A549 (cell line): Measurements from ENCODE around the gene KCNH4. TPM values are rescaled to one million over a fixed set of nuclear protein-coding genes. Genes with fewer than 3 reads are reported as not detected.

Experiments used
- ATAC-seq, 2 experiments: fragments of 200-7000 bp in 1 of 2; fragments of >200 bp in 1 of 2; cut with Nextera tagmentation in 1 of 2; cut with Tn5 transposase in 1 of 2; 3 replicates each; pipeline versions ENCODE4 v1.8.0 to v1.9.1; 2018 to 2020; ENCODE audit warnings: mild to moderate bottlenecking in 1 of 2, moderate library complexity in 1 of 2
- CTCF ChIA-PET: fragments of 300-600 bp; sonication (Branson Sonifier 250); formaldehyde crosslinking; extraction: SDS; loops from one replicate; lab custom pipeline; 2021; ENCODE audit warnings: antibody characterized with exemption, inconsistent platforms; lab: Yijun Ruan, JAX
- POLR2A ChIA-PET: fragments of 350-600 bp; formaldehyde crosslinking; extraction: SDS; loops from one replicate; lab custom pipeline; 2021; ENCODE audit warnings: antibody characterized with exemption, inconsistent platforms; lab: Yijun Ruan, JAX
- DNase-seq, 2 experiments: peaks; one replicate each; pipeline versions ENCODE4 v3.0.0 to v3.0.0-alpha.2; 2011 to 2016; ENCODE audit warnings: low read depth in 1 of 2, low spot score in 1 of 2
- FAIRE-seq: peaks from 2 replicates; lab custom pipeline; 2011; peaks lifted over from hg19 to GRCh38; lab: Jason Lieb, UNC
- H3K27ac ChIP-seq, 2 experiments: fragments of >200 bp; sonication (Bioruptor Twin); formaldehyde crosslinking; 3 replicates each; pipeline ENCODE4 v1.5.1; 2016 to 2017
- H3K4me1 ChIP-seq: fragments of >200 bp; sonication (Bioruptor Twin); formaldehyde crosslinking; 3 replicates; pipeline ENCODE4 v1.6.1; 2016
- H3K4me2 ChIP-seq: fragments of >200 bp; sonication (Bioruptor Twin); formaldehyde crosslinking; 3 replicates; pipeline ENCODE4 v1.6.1; 2016
- H3K4me3 ChIP-seq: fragments of >200 bp; sonication (Bioruptor Twin); formaldehyde crosslinking; 3 replicates; pipeline ENCODE4 v1.5.1; 2016
- H3K9me3 ChIP-seq: fragments of >200 bp; sonication (Bioruptor Twin); formaldehyde crosslinking; 3 replicates; pipeline ENCODE4 v1.6.1; 2016
- CEBPB ChIP-seq, 2 experiments: fragments of >200 bp in 1 of 2; sonication (Bioruptor Twin) in 1 of 2; formaldehyde crosslinking in 1 of 2; IDR thresholded peaks; 2 replicates each; pipeline ENCODE4 v1.6.1; 2012 to 2016
- CHD2 ChIP-seq: fragments of 150-350 bp; IDR thresholded peaks from 2 replicates; pipeline ENCODE4 v1.6.1; 2014; ENCODE audit warnings: low read length; ENCODE audit not compliant: partially characterized antibody
- CHD4 ChIP-seq: fragments of 200-600 bp; sonication (generic); IDR thresholded peaks from 2 replicates; pipeline ENCODE4 v1.6.1; 2016; ENCODE audit warnings: antibody characterized with exemption, mild to moderate bottlenecking, borderline replicate concordance
- FOSL2 ChIP-seq, 2 experiments: fragments of 450-650 bp in 1 of 2; fragments of >200 bp in 1 of 2; sonication (Bioruptor Twin) in 1 of 2; formaldehyde crosslinking; IDR thresholded peaks; 2 replicates each; pipeline versions ENCODE4 v1.5.0 to v1.6.1; 2016 to 2020; ENCODE audit warnings: mild to moderate bottlenecking in 1 of 2, moderate library complexity in 1 of 2
- GATA3 ChIP-seq: IDR thresholded peaks from 2 replicates; pipeline ENCODE4 v1.6.1; 2012; ENCODE audit warnings: borderline replicate concordance
- HEYL ChIP-seq: fragments of 250-450 bp; sonication (Bioruptor Pico); IDR thresholded peaks from 2 replicates; pipeline ENCODE4 v1.8.0; 2021; ENCODE audit warnings: mild to moderate bottlenecking, moderate library complexity
- JUN ChIP-seq, 2 experiments: fragments of >200 bp; sonication (Bioruptor Twin); formaldehyde crosslinking; IDR thresholded peaks; 2 replicates in 1 of 2; 3 replicates in 1 of 2; pipeline ENCODE4 v1.6.1; 2016 to 2017
- JUNB ChIP-seq: fragments of >200 bp; sonication (Bioruptor Twin); formaldehyde crosslinking; IDR thresholded peaks from 2 replicates; pipeline ENCODE4 v1.6.1; 2016
- NFE2L2 ChIP-seq: fragments of 150-350 bp; conservative IDR thresholded peaks from 2 replicates; pipeline ENCODE4 v1.6.1; 2014; ENCODE audit warnings: low read length
- POLR2A ChIP-seq: IDR thresholded peaks from 2 replicates; pipeline ENCODE4 v1.6.1; 2012; ENCODE audit warnings: mild to moderate bottlenecking, low read length
- POLR2AphosphoS2 ChIP-seq: conservative IDR thresholded peaks from 2 replicates; pipeline ENCODE4 v1.6.1; 2012; ENCODE audit warnings: low read length, improper control_type of control experiment, inconsistent platforms
- RAD21 ChIP-seq, 2 experiments: fragments of >200 bp in 1 of 2; sonication (Bioruptor Twin) in 1 of 2; formaldehyde crosslinking in 1 of 2; IDR thresholded peaks in 1 of 2; conservative IDR thresholded peaks in 1 of 2; 2 replicates in 1 of 2; 3 replicates in 1 of 2; pipeline ENCODE4 v1.6.1; 2012 to 2018; ENCODE audit warnings: inconsistent platforms in 1 of 2
- RNF2 ChIP-seq: fragments of 200-600 bp; sonication (generic); IDR thresholded peaks from 2 replicates; pipeline ENCODE4 v1.6.1; 2016; ENCODE audit warnings: low read depth, mild to moderate bottlenecking, antibody characterized with exemption, moderate library complexity, borderline replicate concordance
- SMC3 ChIP-seq: fragments of >200 bp; sonication (Bioruptor Twin); formaldehyde crosslinking; IDR thresholded peaks from 3 replicates; pipeline ENCODE4 v1.6.1; 2018; ENCODE audit warnings: inconsistent platforms
- USF2 ChIP-seq: fragments of 450-650 bp; IDR thresholded peaks from 2 replicates; pipeline ENCODE4 v1.6.1; 2014; ENCODE audit warnings: antibody characterized with exemption
- WGBS: methylation state at CpG from one replicate; pipeline ENCODE4 v1.1.6; 2017; ENCODE audit errors: missing lambda C conversion rate; 5-methylcytosine and 5-hydroxymethylcytosine counted together
- polyA plus RNA-seq, 4 experiments: library from polyadenylated mRNA; depleted of rRNA in 3 of 4; stranded (reverse); fragments of >200 nt; fragmentation: RNase III in 1 of 4; extraction: RNeasy Plus Mini Kit Qiagen cat#74134 plus additional on column Dnase treatment in 1 of 4; gene quantifications; 2 replicates in 3 of 4; 3 replicates in 1 of 4; pipeline ENCODE4 v1.2.3, GENCODE V29; 2011 to 2017
- TF ChIP-seq, protein P1 (sequence below): fragments of >200 bp; sonication (Bioruptor Twin); formaldehyde crosslinking; IDR thresholded peaks from 3 replicates; pipeline ENCODE4 v1.5.1; 2016
- TF ChIP-seq, protein P2 (sequence below): fragments of >200 bp; sonication (Bioruptor Twin); formaldehyde crosslinking; IDR thresholded peaks from 2 replicates; pipeline ENCODE4 v1.6.1; 2016
- TF ChIP-seq, protein P3 (sequence below): IDR thresholded peaks from 2 replicates; pipeline ENCODE4 v1.6.1; 2012
- TF ChIP-seq, protein P4 (sequence below): fragments of >200 bp; sonication (Bioruptor Twin); formaldehyde crosslinking; IDR thresholded peaks from 3 replicates; pipeline ENCODE4 v1.6.1; 2016
- TF ChIP-seq, protein P5 (sequence below): fragments of 250-450 bp; sonication (Bioruptor Pico); IDR thresholded peaks from 2 replicates; pipeline ENCODE4 v1.5.0; 2021; ENCODE audit warnings: mild to moderate bottlenecking, moderate library complexity, borderline replicate concordance
- TF ChIP-seq, protein P6 (sequence below): fragments of 250-450 bp; sonication (Bioruptor Pico); IDR thresholded peaks from 2 replicates; pipeline ENCODE4 v1.5.0; 2020; ENCODE audit warnings: low read depth, mild to moderate bottlenecking, moderate library complexity

KCNH4 gene
- polyA plus RNA-seq, 2 of the 4 experiments (the other 2 are of a cell fraction): 0.25 to 0.37 TPM

DNA sequence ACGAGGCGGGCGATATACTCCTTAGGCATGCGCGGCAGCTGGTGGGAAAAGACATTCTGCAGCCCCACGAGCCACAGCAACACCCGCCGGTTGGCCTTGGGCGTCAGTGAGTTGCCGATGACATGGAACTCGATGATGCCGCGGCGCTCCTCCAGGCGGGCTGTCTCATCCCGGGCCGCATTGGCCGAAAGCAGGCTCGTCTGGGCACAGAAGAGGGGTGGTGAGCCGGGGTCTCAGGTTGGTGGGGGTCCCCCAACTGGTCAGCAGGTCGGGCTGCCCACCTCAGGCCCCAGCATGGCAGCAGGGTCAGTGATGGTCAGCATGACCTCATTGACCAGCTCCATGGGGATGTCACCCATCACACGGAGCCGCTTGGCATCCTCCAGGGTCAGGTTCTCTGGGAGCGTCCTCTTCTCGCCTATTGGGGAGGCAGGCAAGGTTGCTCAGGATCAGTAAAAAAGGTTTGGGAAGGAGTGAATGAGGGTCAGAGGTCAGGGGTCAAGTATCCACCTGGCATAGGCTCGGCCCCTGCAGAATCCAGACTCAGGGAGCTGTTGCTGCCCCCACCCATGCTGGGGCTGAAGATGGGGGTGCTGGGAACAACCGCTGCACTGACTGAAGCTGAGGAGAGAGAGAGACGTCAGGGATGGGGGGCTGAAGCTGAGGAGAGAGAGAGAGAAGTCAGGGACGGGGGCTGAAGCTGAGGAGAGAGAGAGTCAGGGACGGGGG lies 63.4 kb downstream of the KCNH4 start (continued):
- TF ChIP-seq, protein P1, sequence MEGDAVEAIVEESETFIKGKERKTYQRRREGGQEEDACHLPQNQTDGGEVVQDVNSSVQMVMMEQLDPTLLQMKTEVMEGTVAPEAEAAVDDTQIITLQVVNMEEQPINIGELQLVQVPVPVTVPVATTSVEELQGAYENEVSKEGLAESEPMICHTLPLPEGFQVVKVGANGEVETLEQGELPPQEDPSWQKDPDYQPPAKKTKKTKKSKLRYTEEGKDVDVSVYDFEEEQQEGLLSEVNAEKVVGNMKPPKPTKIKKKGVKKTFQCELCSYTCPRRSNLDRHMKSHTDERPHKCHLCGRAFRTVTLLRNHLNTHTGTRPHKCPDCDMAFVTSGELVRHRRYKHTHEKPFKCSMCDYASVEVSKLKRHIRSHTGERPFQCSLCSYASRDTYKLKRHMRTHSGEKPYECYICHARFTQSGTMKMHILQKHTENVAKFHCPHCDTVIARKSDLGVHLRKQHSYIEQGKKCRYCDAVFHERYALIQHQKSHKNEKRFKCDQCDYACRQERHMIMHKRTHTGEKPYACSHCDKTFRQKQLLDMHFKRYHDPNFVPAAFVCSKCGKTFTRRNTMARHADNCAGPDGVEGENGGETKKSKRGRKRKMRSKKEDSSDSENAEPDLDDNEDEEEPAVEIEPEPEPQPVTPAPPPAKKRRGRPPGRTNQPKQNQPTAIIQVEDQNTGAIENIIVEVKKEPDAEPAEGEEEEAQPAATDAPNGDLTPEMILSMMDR: no peak
- TF ChIP-seq JUNB (no peak), POLR2A (no peak), CHD4 (no peak), RAD21 (conservative IDR thresholded peaks at IDR 0.05 in 1 of 2, IDR thresholded peaks at IDR 0.05 in 1 of 2) (no peak)
- TF ChIP-seq, protein P2, sequence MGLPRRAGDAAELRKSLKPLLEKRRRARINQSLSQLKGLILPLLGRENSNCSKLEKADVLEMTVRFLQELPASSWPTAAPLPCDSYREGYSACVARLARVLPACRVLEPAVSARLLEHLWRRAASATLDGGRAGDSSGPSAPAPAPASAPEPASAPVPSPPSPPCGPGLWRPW: no peak

GRCh38 chr17:42116705-42117396 lies 64.1 kb downstream of the KCNH4 start:
- Histone ChIP-seq H3K4me1 (peaks cover 22% of the 10 kb centered on the region), H3K4me3 (no peak overlapping the region), H3K4me2 (no peak overlapping the region), H3K9me3 (no peaks in the 10 kb centered on the region), H3K27ac (no peak overlapping the region; a peak in 1 of 6 replicates)
- WGBS: 26% methylated on average over 18 of the region's 18 CpGs
- FAIRE-seq (peak; percentile 65), ATAC-seq (peak; percentile 55 to 66), DNase-seq (peak; percentile 86 to 89)
- ChIA-PET CTCF (interaction anchor here (0.6 to 39.5 kb wide), 33 partner anchors 7 to 383 kb away, joined by 3 to 658 read pairs (median 4); partner anchors contain the start of genes CNP, DNAJC7, GHDC and HAP1), POLR2A (interaction anchor here (0.5 kb wide), 1 partner anchor 341 kb away, joined by 4 read pairs; no protein-coding TSS in a partner anchor)
- TF ChIP-seq SMC3 (peak; percentile 91), NFE2L2 (no peak), CEBPB (IDR thresholded peaks at IDR 0.05) (peak in 1 of 2 experiments; percentile 72; a peak in 1 of 4 replicates), RAD21 (conservative IDR thresholded peaks at IDR 0.05 in 1 of 2, IDR thresholded peaks at IDR 0.05 in 1 of 2) (peak; percentile 92 to 94)
- TF ChIP-seq, protein P1: peak; percentile 90
- TF ChIP-seq, protein P3, sequence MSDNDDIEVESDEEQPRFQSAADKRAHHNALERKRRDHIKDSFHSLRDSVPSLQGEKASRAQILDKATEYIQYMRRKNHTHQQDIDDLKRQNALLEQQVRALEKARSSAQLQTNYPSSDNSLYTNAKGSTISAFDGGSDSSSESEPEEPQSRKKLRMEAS: 0 out of 2 replicates have a peak, but pooled peaks have one; percentile 41

DNA sequence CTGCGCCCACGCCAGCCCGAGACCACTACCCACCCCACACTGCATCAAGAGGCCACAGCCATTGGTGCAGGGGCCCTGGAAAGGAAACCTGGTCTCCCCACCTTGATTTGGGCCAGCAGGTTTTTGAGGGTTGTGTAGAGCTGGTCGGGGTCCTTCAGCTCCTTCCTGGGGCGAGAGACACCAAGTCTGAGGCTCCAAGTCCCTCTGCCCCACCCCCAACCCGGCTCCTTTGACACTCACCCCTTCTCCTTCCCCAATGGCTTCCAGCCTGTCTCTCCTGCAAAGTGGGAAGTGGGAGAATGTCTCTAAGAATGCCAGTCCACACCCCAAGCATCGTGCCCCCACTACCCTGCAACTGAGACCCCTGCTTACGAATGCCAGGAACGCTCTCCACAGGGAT lies 66.8 kb downstream of the KCNH4 start:
- no peaks in the 10 kb centered on the region for H3K9me3 ChIP-seq
- POLR2A ChIA-PET: interaction anchor here (0.8 kb wide), 2 partner anchors 94 to 97 kb away, joined by 3 to 4 read pairs; partner anchors contain the start of genes DNAJC7 and NKIRAS2
- no peak overlapping the region for H3K4me3 ChIP-seq
- no peak overlapping the region for H3K4me2 ChIP-seq
- WGBS: 93% methylated on average over 9 of the region's 9 CpGs
- DNase-seq: no peak
- ATAC-seq: no peak
- H3K4me1 ChIP-seq: 0 out of 3 replicates have a peak, but pooled peaks cover 9% of the 10 kb centered on the region
- FAIRE-seq: no peak
- CTCF ChIA-PET: interaction anchor here (0.8 to 39.5 kb wide), 10 partner anchors 12 to 413 kb away, joined by 3 to 658 read pairs (median 24); partner anchors contain the start of genes C17orf113, CNP, DNAJC7 and NKIRAS2
- no peak overlapping the region for H3K27ac ChIP-seq
- no peak for TF ChIP-seq RNF2
- no peak for TF ChIP-seq CHD2
- TF ChIP-seq FOSL2 (IDR thresholded peaks at IDR 0.05): no peak
- TF ChIP-seq FOSL2 (CRISPR knock-in tag; IDR thresholded peaks at IDR 0.05): no peak
- TF ChIP-seq POLR2AphosphoS2: no peak
- no peak for TF ChIP-seq JUN (IDR thresholded peaks at IDR 0.05)
- TF ChIP-seq GATA3: no peak
- TF ChIP-seq HEYL: no peak
- TF ChIP-seq, protein P4, sequence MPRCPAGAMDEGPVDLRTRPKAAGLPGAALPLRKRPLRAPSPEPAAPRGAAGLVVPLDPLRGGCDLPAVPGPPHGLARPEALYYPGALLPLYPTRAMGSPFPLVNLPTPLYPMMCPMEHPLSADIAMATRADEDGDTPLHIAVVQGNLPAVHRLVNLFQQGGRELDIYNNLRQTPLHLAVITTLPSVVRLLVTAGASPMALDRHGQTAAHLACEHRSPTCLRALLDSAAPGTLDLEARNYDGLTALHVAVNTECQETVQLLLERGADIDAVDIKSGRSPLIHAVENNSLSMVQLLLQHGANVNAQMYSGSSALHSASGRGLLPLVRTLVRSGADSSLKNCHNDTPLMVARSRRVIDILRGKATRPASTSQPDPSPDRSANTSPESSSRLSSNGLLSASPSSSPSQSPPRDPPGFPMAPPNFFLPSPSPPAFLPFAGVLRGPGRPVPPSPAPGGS: no peak
- TF ChIP-seq, protein P5, sequence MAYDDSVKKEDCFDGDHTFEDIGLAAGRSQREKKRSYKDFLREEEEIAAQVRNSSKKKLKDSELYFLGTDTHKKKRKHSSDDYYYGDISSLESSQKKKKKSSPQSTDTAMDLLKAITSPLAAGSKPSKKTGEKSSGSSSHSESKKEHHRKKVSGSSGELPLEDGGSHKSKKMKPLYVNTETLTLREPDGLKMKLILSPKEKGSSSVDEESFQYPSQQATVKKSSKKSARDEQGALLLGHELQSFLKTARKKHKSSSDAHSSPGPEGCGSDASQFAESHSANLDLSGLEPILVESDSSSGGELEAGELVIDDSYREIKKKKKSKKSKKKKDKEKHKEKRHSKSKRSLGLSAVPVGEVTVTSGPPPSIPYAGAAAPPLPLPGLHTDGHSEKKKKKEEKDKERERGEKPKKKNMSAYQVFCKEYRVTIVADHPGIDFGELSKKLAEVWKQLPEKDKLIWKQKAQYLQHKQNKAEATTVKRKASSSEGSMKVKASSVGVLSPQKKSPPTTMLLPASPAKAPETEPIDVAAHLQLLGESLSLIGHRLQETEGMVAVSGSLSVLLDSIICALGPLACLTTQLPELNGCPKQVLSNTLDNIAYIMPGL (CRISPR knock-in tag): no peak
- TF ChIP-seq USF2: no peak
- TF ChIP-seq CEBPB (IDR thresholded peaks at IDR 0.05): no peak
- TF ChIP-seq, protein P6, sequence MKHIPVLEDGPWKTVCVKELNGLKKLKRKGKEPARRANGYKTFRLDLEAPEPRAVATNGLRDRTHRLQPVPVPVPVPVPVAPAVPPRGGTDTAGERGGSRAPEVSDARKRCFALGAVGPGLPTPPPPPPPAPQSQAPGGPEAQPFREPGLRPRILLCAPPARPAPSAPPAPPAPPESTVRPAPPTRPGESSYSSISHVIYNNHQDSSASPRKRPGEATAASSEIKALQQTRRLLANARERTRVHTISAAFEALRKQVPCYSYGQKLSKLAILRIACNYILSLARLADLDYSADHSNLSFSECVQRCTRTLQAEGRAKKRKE (CRISPR knock-in tag): no peak
